Endothelial cell (in vitro differentiated cells): ENCODE measurements around the gene DNAJC4. TPM values are rescaled to one million over a fixed set of nuclear protein-coding genes. Genes with fewer than 3 reads are reported as not detected.

Source experiments
- DNase-seq: peaks from one replicate; pipeline ENCODE4 v3.0.0; 2021; ENCODE audit warnings: low spot score
- H3K27ac Mint-ChIP-seq: one replicate; pipeline ENCODE4 v1.8.0; 2021; ENCODE audit warnings: mixed read lengths, inconsistent platforms; ENCODE audit not compliant: unreplicated experiment
- H3K27me3 Mint-ChIP-seq: one replicate; pipeline ENCODE4 v1.8.0; 2021; ENCODE audit warnings: mild to moderate bottlenecking, moderate library complexity, mixed read lengths, inconsistent platforms; ENCODE audit not compliant: unreplicated experiment
- H3K36me3 Mint-ChIP-seq: one replicate; pipeline ENCODE4 v1.8.0; 2021; ENCODE audit warnings: mild to moderate bottlenecking, low read depth, mixed read lengths, inconsistent platforms; ENCODE audit not compliant: unreplicated experiment
- H3K4me1 Mint-ChIP-seq: one replicate; pipeline ENCODE4 v1.8.0; 2021; ENCODE audit warnings: mild to moderate bottlenecking, mixed read lengths, inconsistent platforms; ENCODE audit not compliant: unreplicated experiment
- H3K4me3 Mint-ChIP-seq: one replicate; pipeline ENCODE4 v1.8.0; 2021; ENCODE audit warnings: mild to moderate bottlenecking, mixed read lengths, inconsistent platforms; ENCODE audit not compliant: unreplicated experiment
- H3K9me3 Mint-ChIP-seq: one replicate; pipeline ENCODE4 v1.8.0; 2021; ENCODE audit warnings: mixed read lengths, inconsistent platforms; ENCODE audit not compliant: unreplicated experiment
- CTCF ChIP-seq: fragments of 200-600 bp; sonication (generic); IDR thresholded peaks from one replicate; pipeline ENCODE4 v1.5.0; 2021; ENCODE audit warnings: antibody characterized with exemption; ENCODE audit not compliant: unreplicated experiment
- total RNA-seq: library from RNA; stranded (reverse); fragmentation: NEBNext Ultra II Directional; extraction: Animal tissue kit (Norgen Biotek cat#: 25700); gene quantifications from one replicate; pipeline ENCODE4 v1.2.1, GENCODE V29; 2021; ENCODE audit not compliant: unreplicated experiment

Gene DNAJC4
- total RNA-seq, 1 donor from 2014 or later = 38.0 TPM

DNA sequence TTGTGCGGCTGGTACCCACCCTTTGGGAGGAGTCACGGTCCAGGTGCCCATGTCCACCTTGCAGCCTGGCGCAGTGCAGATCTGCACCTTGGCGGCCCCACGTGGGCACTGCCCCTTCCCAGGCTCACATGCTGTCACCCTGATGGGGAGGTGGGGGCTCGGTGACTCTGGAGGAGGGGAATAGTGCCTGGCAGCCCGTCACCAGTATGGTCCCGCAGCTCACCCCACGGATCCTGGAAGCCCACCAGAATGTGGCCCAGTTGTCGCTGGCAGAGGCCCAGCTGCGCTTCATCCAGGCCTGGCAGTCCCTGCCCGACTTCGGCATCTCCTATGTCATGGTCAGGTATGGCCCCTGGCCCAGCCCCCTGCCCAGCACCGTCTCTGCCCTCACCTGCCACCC lies 9.6 kb upstream of the DNAJC4 start:
- no peak overlapping the region for H3K27ac Mint-ChIP-seq

GRCh38 chr11:64222651-64223000 lies 7.7 kb upstream of the DNAJC4 start:
- no peak for TF ChIP-seq CTCF
- Mint-ChIP-seq H3K36me3 (peaks cover 5% of the 10 kb centered on the region), H3K27me3 (peaks cover 8% of the 10 kb centered on the region), H3K27ac (no peak overlapping the region), H3K9me3 (no peaks in the 10 kb centered on the region), H3K4me3 (no peak overlapping the region), H3K4me1 (peaks cover 7% of the 10 kb centered on the region)
- no peak for DNase-seq

More for the DNA sequence above, 9.6 kb upstream of the DNAJC4 start:
- Mint-ChIP-seq H3K4me3 (no peak overlapping the region), H3K27me3 (peaks cover 7% of the 10 kb centered on the region), H3K4me1 (peaks cover 5% of the 10 kb centered on the region), H3K9me3 (no peaks in the 10 kb centered on the region), H3K36me3 (peaks cover 5% of the 10 kb centered on the region)
- TF ChIP-seq CTCF = no peak
- no peak for DNase-seq

DNA sequence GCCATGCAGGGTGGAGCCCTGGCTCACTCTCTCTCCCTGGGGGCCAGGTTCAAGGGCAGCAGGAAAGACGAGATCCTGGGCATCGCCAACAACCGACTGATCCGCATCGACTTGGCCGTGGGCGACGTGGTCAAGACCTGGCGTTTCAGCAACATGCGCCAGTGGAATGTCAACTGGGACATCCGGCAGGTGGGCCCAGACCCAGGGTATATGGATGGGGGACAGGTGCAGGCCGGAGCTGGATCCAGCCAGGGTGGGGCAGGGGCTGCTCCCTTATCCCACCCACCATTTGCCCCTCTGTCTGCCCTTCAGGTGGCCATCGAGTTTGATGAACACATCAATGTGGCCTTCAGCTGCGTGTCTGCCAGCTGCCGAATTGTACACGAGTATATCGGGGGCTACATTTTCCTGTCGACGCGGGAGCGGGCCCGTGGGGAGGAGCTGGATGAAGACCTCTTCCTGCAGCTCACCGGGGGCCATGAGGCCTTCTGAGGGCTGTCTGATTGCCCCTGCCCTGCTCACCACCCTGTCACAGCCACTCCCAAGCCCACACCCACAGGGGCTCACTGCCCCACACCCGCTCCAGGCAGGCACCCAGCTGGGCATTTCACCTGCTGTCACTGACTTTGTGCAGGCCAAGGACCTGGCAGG lies 7.2 kb upstream of the DNAJC4 start:
- H3K36me3 Mint-ChIP-seq = peaks cover 5% of the 10 kb centered on the region
- no peak for DNase-seq
- no peak overlapping the region for H3K4me3 Mint-ChIP-seq
- H3K4me1 Mint-ChIP-seq = peaks cover 7% of the 10 kb centered on the region
- no peak for TF ChIP-seq CTCF
- H3K27ac Mint-ChIP-seq = no peak overlapping the region
- H3K27me3 Mint-ChIP-seq = peaks cover 5% of the 10 kb centered on the region
- H3K9me3 Mint-ChIP-seq = no peaks in the 10 kb centered on the region

GRCh38 chr11:64224151-64224890 lies 6.0 kb upstream of the DNAJC4 start:
- no peak overlapping the region for H3K27ac Mint-ChIP-seq
- H3K4me1 Mint-ChIP-seq = peaks cover 3% of the 10 kb centered on the region
- TF ChIP-seq CTCF = no peak
- H3K27me3 Mint-ChIP-seq = peaks cover 5% of the 10 kb centered on the region
- peak overlapping the region; percentile 88 for H3K4me3 Mint-ChIP-seq
- H3K9me3 Mint-ChIP-seq = no peaks in the 10 kb centered on the region
- no peak for DNase-seq
- H3K36me3 Mint-ChIP-seq = no peaks in the 10 kb centered on the region
